SK-N-SH (cell line): ENCODE results near the gene CDH23. TPM values are rescaled to one million over a fixed set of nuclear protein-coding genes. Genes with fewer than 3 reads are reported as not detected.

Source experiments
- CTCF ChIA-PET: fragments of 300-600, 350-600 bp; formaldehyde crosslinking; extraction: SDS; loops from one replicate; lab custom pipeline; 2021; lab: Yijun Ruan, JAX
- POLR2A ChIA-PET: fragments of 350-600 bp; sonication (Branson Sonifier 250); formaldehyde crosslinking; extraction: SDS; loops from one replicate; lab custom pipeline; 2020; ENCODE audit warnings: antibody characterized with exemption, inconsistent platforms; lab: Yijun Ruan, JAX
- DNase-seq: peaks from one replicate; pipeline ENCODE4 v3.0.0; 2012
- H2AFZ ChIP-seq: fragments of 200-600 bp; sonication (generic); 2 replicates; pipeline ENCODE4 v1.8.1; 2016; ENCODE audit warnings: antibody characterized with exemption, mild to moderate bottlenecking, low read depth
- H3F3A ChIP-seq: fragments of 200-600 bp; sonication (generic); replicated peaks from 2 replicates; pipeline ENCODE3; 2016; ENCODE audit warnings: antibody characterized with exemption, mild to moderate bottlenecking; ENCODE audit not compliant: insufficient read depth
- H3K27ac ChIP-seq, 2 experiments: fragments of 200-500 bp in 1 of 2; fragments of 200-600 bp in 1 of 2; sonication (Bioruptor generic) in 1 of 2; sonication (generic), shearing (Covaris generic) in 1 of 2; 2 replicates each; pipeline versions ENCODE4 v1.5.1 to v1.6.1; 2014 to 2016; ENCODE audit warnings: low read depth in 2 of 2, inconsistent platforms in 1 of 2, low read length in 1 of 2, mild to moderate bottlenecking in 1 of 2, mixed read lengths in 1 of 2
- H3K27me3 ChIP-seq: fragments of 200-600 bp; sonication (generic), shearing (Covaris generic); 2 replicates; pipeline ENCODE4 v1.6.1; 2016; ENCODE audit warnings: mixed run types; ENCODE audit not compliant: insufficient read depth
- H3K36me3 ChIP-seq, 2 experiments: fragments of 200-500 bp in 1 of 2; fragments of 200-600 bp in 1 of 2; sonication (Bioruptor generic) in 1 of 2; sonication (generic) in 1 of 2; replicated peaks in 1 of 2; 2 replicates each; pipeline versions ENCODE3 to v1.5.1; 2014 to 2016; ENCODE audit warnings: low read length in 1 of 2, mild to moderate bottlenecking in 1 of 2; ENCODE audit not compliant: insufficient read depth in 2 of 2, control insufficient read depth in 1 of 2
- H3K4me1 ChIP-seq, 2 experiments: fragments of 200-500 bp in 1 of 2; fragments of 200-600 bp in 1 of 2; sonication (Bioruptor generic) in 1 of 2; sonication (generic), shearing (Covaris generic) in 1 of 2; 2 replicates each; pipeline versions ENCODE4 v1.5.1 to v1.6.1; 2014 to 2016; ENCODE audit warnings: low read depth in 1 of 2, low read length in 1 of 2, mixed run types in 1 of 2; ENCODE audit not compliant: insufficient read depth in 2 of 2, control insufficient read depth in 1 of 2
- H3K4me2 ChIP-seq: fragments of 200-600 bp; sonication (generic), shearing (Covaris generic); 2 replicates; pipeline ENCODE4 v1.6.1; 2017; ENCODE audit warnings: mixed run types
- H3K4me3 ChIP-seq, 2 experiments: fragments of 200-500 bp in 1 of 2; fragments of 200-600 bp in 1 of 2; sonication (Bioruptor generic) in 1 of 2; sonication (generic), shearing (Covaris generic) in 1 of 2; 2 replicates each; pipeline versions ENCODE4 v1.5.1 to v1.8.1; 2014 to 2016; ENCODE audit warnings: low read depth in 2 of 2, inconsistent platforms in 1 of 2, low read length in 1 of 2, mild to moderate bottlenecking in 1 of 2, mixed read lengths in 1 of 2, moderate library complexity in 1 of 2
- H3K79me2 ChIP-seq: fragments of 200-600 bp; sonication (generic); 2 replicates; pipeline ENCODE4 v1.8.1; 2017; ENCODE audit warnings: mild to moderate bottlenecking; ENCODE audit not compliant: insufficient read depth
- H3K9ac ChIP-seq: fragments of 200-600 bp; sonication (generic); 2 replicates; pipeline ENCODE4 v1.6.1; 2017; ENCODE audit warnings: mixed run types
- H3K9me2 ChIP-seq: fragments of 200-600 bp; sonication (generic); 2 replicates; pipeline ENCODE4 v1.6.1; 2017; ENCODE audit warnings: mixed run types
- H3K9me3 ChIP-seq: fragments of 200-600 bp; sonication (generic); 2 replicates; pipeline ENCODE4 v1.6.1; 2017; ENCODE audit warnings: mixed run types, mild to moderate bottlenecking, moderate library complexity
- H4K20me1 ChIP-seq: fragments of 200-600 bp; sonication (generic); 2 replicates; pipeline ENCODE4 v1.6.1; 2017; ENCODE audit warnings: mild to moderate bottlenecking, mixed run types; ENCODE audit not compliant: insufficient read depth
- ELF1 ChIP-seq: IDR thresholded peaks from 2 replicates; pipeline ENCODE4 v1.4.0; 2012
- EZH2phosphoT487 ChIP-seq: fragments of 200-600 bp; sonication (generic); IDR thresholded peaks from 2 replicates; pipeline ENCODE4 v1.6.1; 2017; ENCODE audit warnings: low read depth, mixed run types, mild to moderate bottlenecking, antibody characterized with exemption, moderate library complexity, borderline replicate concordance
- FOSL2 ChIP-seq: IDR thresholded peaks from 2 replicates; pipeline ENCODE4 v1.4.0; 2012; ENCODE audit warnings: low read depth, mild to moderate bottlenecking, moderate library complexity, borderline replicate concordance
- GABPA ChIP-seq: IDR thresholded peaks from 2 replicates; pipeline ENCODE4 v1.4.0; 2012; ENCODE audit warnings: low read depth, mild to moderate bottlenecking
- JUND ChIP-seq: IDR thresholded peaks from 2 replicates; pipeline ENCODE4 v1.4.0; 2012
- MEF2A ChIP-seq: IDR thresholded peaks from 2 replicates; pipeline ENCODE4 v1.4.0; 2012; ENCODE audit warnings: low read depth, borderline replicate concordance
- MXI1 ChIP-seq: IDR thresholded peaks from 2 replicates; pipeline ENCODE4 v1.6.1; 2012; ENCODE audit warnings: mild to moderate bottlenecking, low read depth, low read length, improper control_type of control experiment
- NFIC ChIP-seq: IDR thresholded peaks from 2 replicates; pipeline ENCODE4 v1.4.0; 2012; ENCODE audit warnings: borderline replicate concordance
- NRF1 ChIP-seq: IDR thresholded peaks from 2 replicates; pipeline ENCODE4 v1.6.1; 2012; ENCODE audit warnings: low read depth, mild to moderate bottlenecking, low read length
- RAD21 ChIP-seq: IDR thresholded peaks from 2 replicates; pipeline ENCODE4 v1.6.1; 2012; ENCODE audit warnings: mild to moderate bottlenecking, low read length
- RFX5 ChIP-seq: IDR thresholded peaks from 2 replicates; pipeline ENCODE4 v1.6.1; 2012; ENCODE audit warnings: mild to moderate bottlenecking, improper control_type of control experiment, low read length
- SIN3A ChIP-seq: IDR thresholded peaks from 2 replicates; pipeline ENCODE4 v1.6.1; 2012; ENCODE audit warnings: low read depth, mild to moderate bottlenecking, low read length, moderate library complexity, borderline replicate concordance
- SMC3 ChIP-seq: IDR thresholded peaks from 2 replicates; pipeline ENCODE4 v1.6.1; 2012; ENCODE audit warnings: low read depth, low read length, improper control_type of control experiment
- TAF1 ChIP-seq: IDR thresholded peaks from 2 replicates; pipeline ENCODE4 v1.6.1; 2012; ENCODE audit warnings: low read depth, mild to moderate bottlenecking, low read length, moderate library complexity, borderline replicate concordance
- TCF12 ChIP-seq: IDR thresholded peaks from 2 replicates; pipeline ENCODE4 v1.4.0; 2012
- TEAD4 ChIP-seq: IDR thresholded peaks from 2 replicates; pipeline ENCODE4 v1.4.0; 2012; ENCODE audit warnings: mild to moderate bottlenecking, borderline replicate concordance; ENCODE audit not compliant: insufficient read depth
- YY1 ChIP-seq: IDR thresholded peaks from 2 replicates; pipeline ENCODE4 v1.4.0; 2012; ENCODE audit warnings: low read depth, mild to moderate bottlenecking
- WGBS: methylation state at CpG from one replicate; pipeline ENCODE4 v1.1.6; 2017; ENCODE audit warnings: low lambda C conversion rate; 5-methylcytosine and 5-hydroxymethylcytosine counted together
- polyA plus RNA-seq, 3 experiments: library from polyadenylated mRNA; depleted of rRNA; stranded (reverse); fragments of >200 nt; gene quantifications; 2 replicates each; pipeline ENCODE4 v1.2.3, GENCODE V29; 2012
- TF ChIP-seq, protein P1 (sequence below): IDR thresholded peaks from 2 replicates; pipeline ENCODE4; 2012
- TF ChIP-seq, protein P2 (sequence below): fragments of 150-350 bp; IDR thresholded peaks from 2 replicates; pipeline ENCODE4 v1.6.1; 2017; ENCODE audit warnings: antibody characterized with exemption, low read length, low read depth, borderline replicate concordance
- TF ChIP-seq, protein P3 (sequence below): IDR thresholded peaks from 2 replicates; pipeline ENCODE4 v1.4.0; 2012; ENCODE audit warnings: low read depth, borderline replicate concordance

CDH23 gene
- polyA plus RNA-seq, 1 of the 3 experiments (the other 2 are of a cell fraction), result 0.03 TPM

DNA sequence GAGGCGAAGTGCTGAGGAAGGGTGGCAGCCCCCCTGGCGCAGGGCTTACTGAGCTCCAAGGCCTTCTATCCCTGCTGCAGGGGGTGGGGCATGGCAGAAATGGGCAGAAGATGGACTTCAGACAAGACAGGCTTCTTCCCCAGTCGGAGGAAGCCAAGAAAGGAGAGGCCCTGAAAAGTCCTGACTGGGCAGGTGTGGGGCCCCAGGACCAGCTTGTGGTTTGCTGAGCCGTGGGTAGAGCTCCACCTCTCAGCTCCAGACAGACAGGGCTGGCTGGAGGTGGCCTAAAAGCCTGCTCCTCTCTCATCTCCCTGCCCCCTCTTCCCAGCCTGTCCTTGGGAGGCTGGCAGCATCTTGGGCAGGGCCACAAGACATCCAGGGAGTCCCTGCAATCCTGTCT is 255.2 kb downstream of the CDH23 start:
- H3K4me1 ChIP-seq, result peaks cover 0 to 14% of the 10 kb centered on the region in 2 experiments; a peak in 1 of 4 replicates
- no peak overlapping the region for H3K4me3 ChIP-seq
- H3K27me3 ChIP-seq, result no peaks in the 10 kb centered on the region; the same call in 1 of the 2 replicates
- TF ChIP-seq MEF2A (no peak), NRF1 (no peak), YY1 (no peak), SIN3A (no peak), RFX5 (no peak), GABPA (no peak), EZH2phosphoT487 (no peak), SMC3 (no peak), RAD21 (no peak), FOSL2 (no peak), JUND (no peak), ELF1 (no peak), MXI1 (no peak), TEAD4 (no peak), TAF1 (no peak)
- TF ChIP-seq, protein P1, sequence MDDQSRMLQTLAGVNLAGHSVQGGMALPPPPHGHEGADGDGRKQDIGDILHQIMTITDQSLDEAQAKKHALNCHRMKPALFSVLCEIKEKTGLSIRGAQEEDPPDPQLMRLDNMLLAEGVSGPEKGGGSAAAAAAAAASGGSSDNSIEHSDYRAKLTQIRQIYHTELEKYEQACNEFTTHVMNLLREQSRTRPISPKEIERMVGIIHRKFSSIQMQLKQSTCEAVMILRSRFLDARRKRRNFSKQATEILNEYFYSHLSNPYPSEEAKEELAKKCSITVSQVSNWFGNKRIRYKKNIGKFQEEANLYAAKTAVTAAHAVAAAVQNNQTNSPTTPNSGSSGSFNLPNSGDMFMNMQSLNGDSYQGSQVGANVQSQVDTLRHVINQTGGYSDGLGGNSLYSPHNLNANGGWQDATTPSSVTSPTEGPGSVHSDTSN, result no peak
- TF ChIP-seq, protein P2, sequence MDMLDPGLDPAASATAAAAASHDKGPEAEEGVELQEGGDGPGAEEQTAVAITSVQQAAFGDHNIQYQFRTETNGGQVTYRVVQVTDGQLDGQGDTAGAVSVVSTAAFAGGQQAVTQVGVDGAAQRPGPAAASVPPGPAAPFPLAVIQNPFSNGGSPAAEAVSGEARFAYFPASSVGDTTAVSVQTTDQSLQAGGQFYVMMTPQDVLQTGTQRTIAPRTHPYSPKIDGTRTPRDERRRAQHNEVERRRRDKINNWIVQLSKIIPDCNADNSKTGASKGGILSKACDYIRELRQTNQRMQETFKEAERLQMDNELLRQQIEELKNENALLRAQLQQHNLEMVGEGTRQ, result no peak
- H3K27ac ChIP-seq, result no peak overlapping the region
- 58% methylated on average over 3 of the region's 4 CpGs for WGBS
- no peak for DNase-seq
- no peaks in the 10 kb centered on the region for H3K36me3 ChIP-seq
- no peaks in the 10 kb centered on the region for H3K9me3 ChIP-seq
- H4K20me1 ChIP-seq, result no peaks in the 10 kb centered on the region
- no peaks in the 10 kb centered on the region for H3K9me2 ChIP-seq
- ChIA-PET CTCF (interaction anchor here (0.8 to 1.5 kb wide), 2 partner anchors 13 to 333 kb away, joined by 3 to 4 read pairs; partner anchors contain the start of gene SLC29A3), POLR2A (no interaction called here)
- no peak overlapping the region for H3K9ac ChIP-seq
- no peaks in the 10 kb centered on the region for H3F3A ChIP-seq
- H2AFZ ChIP-seq, result no peak overlapping the region
- no peak overlapping the region for H3K4me2 ChIP-seq
- no peaks in the 10 kb centered on the region for H3K79me2 ChIP-seq

DNA sequence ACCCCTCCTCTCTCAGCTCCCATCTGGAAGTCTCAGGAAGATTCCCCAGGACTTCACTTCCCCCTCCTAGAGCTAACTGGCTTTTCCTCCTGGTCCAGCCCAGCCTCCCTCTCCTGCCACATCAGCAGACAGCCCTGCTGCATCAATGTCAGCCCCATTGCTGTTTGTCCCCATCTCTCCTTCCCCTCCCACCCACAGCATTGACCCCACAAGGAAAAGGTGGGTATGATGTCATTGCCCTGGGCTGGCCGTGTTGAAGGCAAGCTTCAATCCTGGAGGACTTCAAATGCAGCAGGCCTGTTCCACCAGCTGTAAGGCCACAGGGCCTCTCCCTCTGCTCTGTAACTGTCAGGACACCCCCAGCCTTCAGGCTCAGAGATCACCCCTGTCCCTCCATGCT is 256.3 kb downstream of the CDH23 start:
- no peak overlapping the region for H2AFZ ChIP-seq
- H3F3A ChIP-seq, result no peaks in the 10 kb centered on the region
- no peaks in the 10 kb centered on the region for H3K9me2 ChIP-seq
- no peaks in the 10 kb centered on the region for H4K20me1 ChIP-seq
- CTCF ChIA-PET, result interaction anchor here (1.1 to 1.8 kb wide), 5 partner anchors 44 to 334 kb away, joined by 3 to 6 read pairs (median 4); partner anchors contain the start of gene SLC29A3
- H3K27me3 ChIP-seq, result no peaks in the 10 kb centered on the region; the same call in 1 of the 2 replicates
- no peaks in the 10 kb centered on the region for H3K9me3 ChIP-seq
- no peaks in the 10 kb centered on the region for H3K79me2 ChIP-seq
- H3K4me3 ChIP-seq, result no peak overlapping the region
- DNase-seq, result no peak
- H3K9ac ChIP-seq, result no peak overlapping the region
- H3K36me3 ChIP-seq, result no peaks in the 10 kb centered on the region
- peaks cover 0 to 12% of the 10 kb centered on the region in 2 experiments; a peak in 1 of 4 replicates for H3K4me1 ChIP-seq
- TF ChIP-seq TCF12 (no peak), ELF1 (no peak), SMC3 (no peak), NFIC (no peak)
- TF ChIP-seq, protein P3, sequence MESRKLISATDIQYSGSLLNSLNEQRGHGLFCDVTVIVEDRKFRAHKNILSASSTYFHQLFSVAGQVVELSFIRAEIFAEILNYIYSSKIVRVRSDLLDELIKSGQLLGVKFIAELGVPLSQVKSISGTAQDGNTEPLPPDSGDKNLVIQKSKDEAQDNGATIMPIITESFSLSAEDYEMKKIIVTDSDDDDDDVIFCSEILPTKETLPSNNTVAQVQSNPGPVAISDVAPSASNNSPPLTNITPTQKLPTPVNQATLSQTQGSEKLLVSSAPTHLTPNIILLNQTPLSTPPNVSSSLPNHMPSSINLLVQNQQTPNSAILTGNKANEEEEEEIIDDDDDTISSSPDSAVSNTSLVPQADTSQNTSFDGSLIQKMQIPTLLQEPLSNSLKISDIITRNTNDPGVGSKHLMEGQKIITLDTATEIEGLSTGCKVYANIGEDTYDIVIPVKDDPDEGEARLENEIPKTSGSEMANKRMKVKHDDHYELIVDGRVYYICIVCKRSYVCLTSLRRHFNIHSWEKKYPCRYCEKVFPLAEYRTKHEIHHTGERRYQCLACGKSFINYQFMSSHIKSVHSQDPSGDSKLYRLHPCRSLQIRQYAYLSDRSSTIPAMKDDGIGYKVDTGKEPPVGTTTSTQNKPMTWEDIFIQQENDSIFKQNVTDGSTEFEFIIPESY, result no peak
- H3K4me2 ChIP-seq, result no peak overlapping the region
- POLR2A ChIA-PET, result no interaction called here
- H3K27ac ChIP-seq, result no peak overlapping the region
- no CpG with 5 or more reads among the region's 1 CpG for WGBS
